Endothelial cell of umbilical vein (primary cell): Measurements from ENCODE around the gene C1orf159.

Experiments used
- EZH2 ChIP-seq: IDR thresholded peaks from 2 replicates; pipeline ENCODE4 v1.6.1; 2012; ENCODE audit warnings: borderline replicate concordance, low read depth, mild to moderate bottlenecking, moderate library complexity, low read length, inconsistent platforms; ENCODE audit not compliant: severe bottlenecking
- FOS ChIP-seq: IDR thresholded peaks from 2 replicates; pipeline ENCODE4 v1.6.1; 2011; ENCODE audit warnings: mild to moderate bottlenecking, low read length, moderate library complexity, borderline replicate concordance; ENCODE audit not compliant: insufficient read depth
- MAX ChIP-seq: IDR thresholded peaks from 2 replicates; pipeline ENCODE4 v1.6.1; 2011; ENCODE audit not compliant: insufficient read depth, insufficient read length
- MYC ChIP-seq: IDR thresholded peaks from one replicate; pipeline ENCODE4 v1.6.1; 2011; ENCODE audit warnings: mild to moderate bottlenecking, low read depth, low read length
- POLR2A ChIP-seq: IDR thresholded peaks from 2 replicates; pipeline ENCODE4 v1.6.1; 2012; ENCODE audit warnings: low read depth, mild to moderate bottlenecking, control low read depth, low read length
- POLR2AphosphoS5 ChIP-seq: IDR thresholded peaks from 2 replicates; pipeline ENCODE4 v1.6.1; 2012; ENCODE audit warnings: low read depth, mild to moderate bottlenecking, control low read depth, low read length, moderate library complexity; ENCODE audit not compliant: insufficient read depth
- TF ChIP-seq, protein P1 (sequence below), 2 donors: IDR thresholded peaks; 1 replicate in 1 of 2; 2 replicates in 1 of 2; pipeline ENCODE4 v1.5.1; 2011; ENCODE audit warnings: low read length in 2 of 2, mild to moderate bottlenecking in 2 of 2, moderate library complexity in 2 of 2, control low read depth in 1 of 2, inconsistent platforms in 1 of 2, low read depth in 1 of 2; ENCODE audit not compliant: insufficient read depth in 1 of 2; ENCODE audit errors: extremely low read depth in 1 of 2

GRCh38 chr1:1034439-1034781 lies 81.5 kb downstream of the C1orf159 start:
- TF ChIP-seq FOS (no peak), MYC (no peak), POLR2AphosphoS5 (no peak), EZH2 (no peak), MAX (no peak), POLR2A (no peak)
- TF ChIP-seq, protein P1, sequence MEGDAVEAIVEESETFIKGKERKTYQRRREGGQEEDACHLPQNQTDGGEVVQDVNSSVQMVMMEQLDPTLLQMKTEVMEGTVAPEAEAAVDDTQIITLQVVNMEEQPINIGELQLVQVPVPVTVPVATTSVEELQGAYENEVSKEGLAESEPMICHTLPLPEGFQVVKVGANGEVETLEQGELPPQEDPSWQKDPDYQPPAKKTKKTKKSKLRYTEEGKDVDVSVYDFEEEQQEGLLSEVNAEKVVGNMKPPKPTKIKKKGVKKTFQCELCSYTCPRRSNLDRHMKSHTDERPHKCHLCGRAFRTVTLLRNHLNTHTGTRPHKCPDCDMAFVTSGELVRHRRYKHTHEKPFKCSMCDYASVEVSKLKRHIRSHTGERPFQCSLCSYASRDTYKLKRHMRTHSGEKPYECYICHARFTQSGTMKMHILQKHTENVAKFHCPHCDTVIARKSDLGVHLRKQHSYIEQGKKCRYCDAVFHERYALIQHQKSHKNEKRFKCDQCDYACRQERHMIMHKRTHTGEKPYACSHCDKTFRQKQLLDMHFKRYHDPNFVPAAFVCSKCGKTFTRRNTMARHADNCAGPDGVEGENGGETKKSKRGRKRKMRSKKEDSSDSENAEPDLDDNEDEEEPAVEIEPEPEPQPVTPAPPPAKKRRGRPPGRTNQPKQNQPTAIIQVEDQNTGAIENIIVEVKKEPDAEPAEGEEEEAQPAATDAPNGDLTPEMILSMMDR (IDR thresholded peaks at IDR 0.05; ENCODE audit: extremely low read depth in 1 of 2, insufficient read depth in 1 of 2, low read depth in 1 of 2, low read length in 2 of 2) = no peak
